Rectal smooth muscle tissue (tissue), 1 donor: ENCODE measurements around the gene ZNF658.
A peak's percentile ranks its signal among the peaks of the same experiment; 100 is the strongest.
"Not testable (repeated sequence)": the region's sequence is repeated elsewhere in the genome, so short reads cannot be mapped to it uniquely, and the experiment has no call there.

Experiments
- H3K27ac ChIP-seq: one replicate; pipeline ENCODE4 v1.7.0; 2013; ENCODE audit warnings: low read depth, low read length, inconsistent platforms
- H3K27me3 ChIP-seq: one replicate; pipeline ENCODE4 v1.7.0; 2013; ENCODE audit warnings: low read length; ENCODE audit not compliant: control insufficient read depth, insufficient read depth
- H3K36me3 ChIP-seq: one replicate; pipeline ENCODE4 v1.7.0; 2013; ENCODE audit warnings: low read length; ENCODE audit not compliant: control insufficient read depth, insufficient read depth
- H3K4me1 ChIP-seq: one replicate; pipeline ENCODE4 v1.7.0; 2013; ENCODE audit warnings: low read length; ENCODE audit not compliant: control insufficient read depth, insufficient read depth
- H3K4me3 ChIP-seq: one replicate; pipeline ENCODE4 v1.7.0; 2013; ENCODE audit warnings: low read length
- H3K9ac ChIP-seq: one replicate; pipeline ENCODE4 v1.7.0; 2013; ENCODE audit warnings: low read length

ZNF658 gene

DNA sequence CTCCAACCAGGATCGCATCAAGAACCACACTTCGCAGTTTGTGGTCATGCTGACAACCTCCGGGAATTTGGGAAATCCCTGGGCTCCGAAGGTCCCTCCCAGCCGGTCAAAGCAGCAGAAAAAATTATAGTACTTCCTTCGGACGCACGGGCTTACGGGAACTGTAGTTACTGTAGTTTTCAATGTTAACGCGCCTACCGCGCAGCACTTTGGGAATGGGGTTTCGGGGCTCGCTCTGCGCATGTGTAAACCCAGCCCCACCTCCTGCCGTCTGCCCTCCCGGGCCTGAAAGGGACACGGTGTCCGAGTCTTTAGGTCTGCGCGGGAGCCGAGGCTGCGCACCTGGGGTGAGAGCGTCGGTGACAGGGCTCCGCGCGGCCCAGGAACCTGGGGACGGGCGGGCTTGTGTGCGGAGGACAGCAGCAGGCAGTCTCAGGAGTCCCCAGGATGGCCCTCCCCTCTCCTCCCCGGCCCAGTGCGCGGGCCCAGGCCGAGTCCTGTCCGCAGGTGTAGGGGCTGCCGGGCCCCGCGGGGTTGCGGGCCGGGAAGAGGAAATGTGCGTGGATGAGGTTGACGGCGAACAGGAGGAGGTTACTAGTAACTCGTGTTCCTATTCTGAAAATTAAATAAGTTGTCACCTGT, at the start of gene ZNF658:
Gene ZNF658, plus strand, starts transcription at position 236 of the 642 bp plus-strand sequence. CDS start 2,837 bp downstream, outside the sequence.
- Histone ChIP-seq H3K27ac (peak within 1 kb of the TSS; percentile 32), H3K4me3 (peak within 1 kb of the TSS; percentile 55)
- not testable (repeated sequence) for H3K9ac ChIP-seq, H3K36me3 ChIP-seq, H3K4me1 ChIP-seq, H3K27me3 ChIP-seq

DNA sequence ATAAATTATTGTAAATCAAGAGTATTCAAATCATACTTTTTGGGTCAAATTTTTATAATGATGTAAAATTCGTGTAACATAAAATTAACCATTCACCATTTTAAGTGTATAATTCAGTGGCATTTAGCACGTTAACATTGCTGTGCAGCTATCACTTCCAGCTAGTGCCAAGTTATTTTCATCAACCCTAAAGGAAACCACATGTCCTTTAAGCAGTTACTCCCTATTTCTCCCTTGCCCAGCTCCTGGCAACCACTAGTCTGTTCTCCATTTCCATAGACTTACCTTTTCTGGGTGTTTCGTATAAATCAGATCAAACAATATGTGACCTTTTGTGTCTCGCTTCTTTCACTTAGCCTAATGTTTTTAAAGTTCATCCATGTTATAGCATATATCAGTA, 38.8 kb upstream of the ZNF658 start:
- not testable (repeated sequence) for H3K9ac ChIP-seq, H3K4me3 ChIP-seq, H3K36me3 ChIP-seq, H3K4me1 ChIP-seq, H3K27ac ChIP-seq, H3K27me3 ChIP-seq

DNA sequence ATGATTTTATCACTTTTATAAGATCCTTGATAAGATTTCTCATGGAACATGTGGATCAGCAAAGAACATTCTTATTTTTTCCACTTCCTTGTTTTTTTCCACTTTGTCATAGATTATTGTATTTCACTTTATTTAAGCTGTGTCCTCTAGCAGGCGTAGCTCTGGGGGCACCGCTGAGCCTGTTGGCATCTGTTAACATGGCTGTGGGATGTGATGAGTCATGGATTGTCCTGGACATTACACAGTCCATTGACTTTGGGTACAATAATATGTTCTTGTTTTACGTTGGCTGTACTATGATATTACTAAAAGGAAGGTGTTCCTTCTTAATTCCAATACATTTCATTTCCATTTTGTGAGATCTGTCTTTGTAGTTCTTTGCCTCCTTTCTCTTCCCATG, 31.9 kb upstream of the ZNF658 start:
- H3K27me3 ChIP-seq, H3K9ac ChIP-seq, H3K4me1 ChIP-seq, H3K27ac ChIP-seq, H3K36me3 ChIP-seq, H3K4me3 ChIP-seq: not testable (repeated sequence)

DNA sequence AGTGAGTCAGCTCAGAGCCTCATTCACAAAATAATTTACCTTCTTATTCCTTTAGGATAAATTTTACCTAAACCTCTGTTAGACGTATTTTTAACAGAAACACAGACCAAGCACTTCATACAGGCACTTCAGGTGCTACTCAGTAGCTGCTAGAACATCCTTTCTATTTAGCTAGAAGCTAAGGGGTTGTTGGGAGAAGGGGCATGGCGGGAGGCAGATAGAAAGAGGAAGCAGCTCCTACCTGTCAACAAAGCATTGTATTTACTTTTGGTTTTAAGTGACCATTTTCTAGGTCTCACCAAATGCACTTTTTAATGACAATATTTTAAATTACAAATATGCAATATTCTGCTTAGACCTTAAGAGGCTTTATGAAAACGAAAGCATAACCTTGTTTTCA, 19.9 kb upstream of the ZNF658 start:
- H3K27ac ChIP-seq, H3K9ac ChIP-seq, H3K36me3 ChIP-seq, H3K4me3 ChIP-seq, H3K27me3 ChIP-seq, H3K4me1 ChIP-seq: not testable (repeated sequence)

DNA sequence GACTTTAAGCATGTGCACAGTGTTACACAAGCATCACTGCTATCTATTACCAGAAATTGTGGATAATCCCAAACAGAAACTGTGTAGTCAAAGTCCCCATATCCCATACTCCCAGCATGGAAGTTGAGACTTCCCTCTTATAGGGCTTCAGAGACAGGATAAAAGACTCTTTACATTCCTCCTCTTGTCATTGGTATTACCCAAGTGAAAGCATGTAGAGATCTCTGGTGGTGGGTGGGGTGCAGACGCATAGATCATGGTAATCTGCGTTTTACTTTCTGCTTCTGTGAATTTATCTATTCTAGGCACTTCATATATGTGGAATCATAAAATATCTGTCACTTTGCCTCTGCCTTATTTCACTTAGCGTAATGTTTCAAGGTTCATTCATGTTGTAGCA, 18.7 kb upstream of the ZNF658 start:
- H3K27ac ChIP-seq, H3K4me1 ChIP-seq, H3K4me3 ChIP-seq, H3K27me3 ChIP-seq, H3K36me3 ChIP-seq, H3K9ac ChIP-seq: not testable (repeated sequence)

DNA sequence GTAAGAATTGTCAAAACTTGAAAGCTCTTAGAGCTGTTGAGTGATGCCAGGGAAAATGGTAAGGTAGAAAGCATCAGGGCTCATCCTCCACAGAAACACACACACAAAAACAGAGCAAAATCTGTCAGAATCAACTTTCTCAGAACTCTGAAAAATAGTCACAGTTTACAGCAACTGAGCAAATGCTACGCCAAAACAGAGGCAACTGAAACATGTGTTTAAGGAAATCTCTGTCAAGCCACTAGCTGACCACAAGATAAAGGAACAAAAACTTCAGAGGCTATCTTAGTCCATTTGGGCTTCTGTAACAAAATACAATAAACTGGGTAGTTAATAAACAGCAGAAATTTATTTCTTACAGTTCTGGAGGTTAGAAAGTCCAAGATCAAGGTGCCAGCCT, 10.2 kb upstream of the ZNF658 start:
- H3K4me1 ChIP-seq, H3K36me3 ChIP-seq, H3K27ac ChIP-seq, H3K27me3 ChIP-seq, H3K4me3 ChIP-seq, H3K9ac ChIP-seq: not testable (repeated sequence)

DNA sequence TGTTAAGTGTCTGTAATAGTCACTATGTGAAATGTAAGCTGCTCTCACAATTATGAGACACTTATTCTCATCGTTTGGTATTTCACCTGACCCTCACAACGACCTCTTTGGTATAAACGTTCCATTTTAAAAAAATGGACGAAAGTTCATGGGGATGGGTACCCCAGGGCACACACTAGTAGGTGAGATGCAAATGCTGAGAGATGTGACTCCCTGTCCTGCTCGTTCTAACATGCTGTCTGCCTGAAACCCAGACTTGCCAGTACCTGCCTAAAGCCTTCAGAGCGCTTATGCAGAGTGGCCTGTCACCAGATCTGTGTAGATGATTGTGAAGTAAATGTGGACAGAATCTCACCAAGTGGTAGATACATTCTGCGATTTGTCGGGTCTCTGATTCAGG, 616 bp downstream of the ZNF658 start:
- not testable (repeated sequence) for H3K27ac ChIP-seq, H3K9ac ChIP-seq, H3K36me3 ChIP-seq, H3K27me3 ChIP-seq, H3K4me1 ChIP-seq
- H3K4me3 ChIP-seq: peak overlapping the region; percentile 55

DNA sequence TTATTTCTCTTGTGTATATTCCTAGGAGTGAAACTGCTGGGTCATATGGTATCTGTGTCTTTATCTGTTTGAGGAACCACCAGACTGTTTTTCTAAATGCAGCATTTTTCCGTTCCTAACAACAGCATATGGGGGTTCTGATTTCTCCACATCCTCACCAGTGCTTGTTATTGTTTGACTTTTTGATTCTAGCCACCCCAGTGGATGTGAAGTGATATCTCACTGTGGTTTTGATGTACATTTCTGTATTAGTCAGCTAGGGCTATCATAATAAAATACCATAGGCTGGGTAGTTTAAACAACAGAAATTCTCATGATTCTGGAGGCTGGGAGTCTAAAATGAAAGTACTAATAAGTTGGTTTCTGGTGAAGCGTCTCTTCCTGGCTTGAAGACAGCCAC, 9.0 kb downstream of the ZNF658 start:
- H3K27ac ChIP-seq, H3K9ac ChIP-seq, H3K4me1 ChIP-seq, H3K27me3 ChIP-seq, H3K4me3 ChIP-seq, H3K36me3 ChIP-seq: not testable (repeated sequence)

DNA sequence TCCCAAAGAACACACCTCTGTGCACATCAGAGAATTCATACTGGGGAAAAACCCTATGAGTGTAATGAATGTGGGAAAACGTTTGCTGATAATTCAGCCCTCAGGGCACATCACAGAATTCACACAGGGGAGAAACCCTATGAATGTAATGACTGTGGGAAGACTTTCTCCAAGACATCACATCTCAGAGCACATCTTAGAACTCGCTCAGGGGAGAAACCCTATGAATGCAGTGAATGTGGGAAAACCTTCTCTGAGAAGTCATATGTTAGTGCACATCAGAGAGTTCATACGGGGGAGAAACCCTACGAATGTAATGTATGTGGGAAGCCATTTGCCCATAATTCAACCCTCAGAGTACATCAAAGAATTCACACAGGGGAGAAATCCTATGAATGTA, 19.5 kb downstream of the ZNF658 start:
- not testable (repeated sequence) for H3K4me3 ChIP-seq, H3K27ac ChIP-seq, H3K4me1 ChIP-seq, H3K27me3 ChIP-seq, H3K9ac ChIP-seq, H3K36me3 ChIP-seq

DNA sequence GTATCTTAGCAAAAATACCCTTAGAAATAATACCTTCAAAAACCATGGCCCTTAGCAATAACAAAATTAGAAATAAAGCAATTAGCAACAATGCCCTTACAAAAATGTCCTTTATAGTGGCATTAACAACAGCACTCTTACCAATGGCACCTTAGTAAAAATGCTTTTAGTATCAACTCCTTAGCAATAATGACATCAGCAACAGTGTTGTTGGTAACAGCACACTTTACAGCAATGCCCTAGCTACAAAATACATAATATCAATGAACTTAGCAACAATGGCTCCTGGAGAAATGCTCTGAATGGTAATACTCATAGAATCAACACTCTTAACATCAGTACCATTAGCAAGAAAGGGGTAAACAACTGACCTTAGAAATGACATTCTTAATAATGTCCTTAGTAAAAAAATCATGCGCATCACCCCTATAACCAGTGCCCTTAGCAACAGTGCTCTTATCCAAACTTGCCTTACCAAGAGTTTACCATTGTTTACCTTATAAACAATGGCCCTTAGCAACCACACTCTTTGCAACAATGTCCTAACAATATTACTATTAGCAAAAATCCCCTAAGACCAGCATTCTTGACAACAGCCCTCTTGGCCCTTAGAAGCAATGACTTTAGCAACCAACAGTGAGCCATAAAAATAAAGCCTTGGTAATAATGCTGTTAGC, 35.8 kb downstream of the ZNF658 start:
- H3K9ac ChIP-seq, H3K27ac ChIP-seq, H3K36me3 ChIP-seq, H3K4me3 ChIP-seq, H3K27me3 ChIP-seq, H3K4me1 ChIP-seq: not testable (repeated sequence)

DNA sequence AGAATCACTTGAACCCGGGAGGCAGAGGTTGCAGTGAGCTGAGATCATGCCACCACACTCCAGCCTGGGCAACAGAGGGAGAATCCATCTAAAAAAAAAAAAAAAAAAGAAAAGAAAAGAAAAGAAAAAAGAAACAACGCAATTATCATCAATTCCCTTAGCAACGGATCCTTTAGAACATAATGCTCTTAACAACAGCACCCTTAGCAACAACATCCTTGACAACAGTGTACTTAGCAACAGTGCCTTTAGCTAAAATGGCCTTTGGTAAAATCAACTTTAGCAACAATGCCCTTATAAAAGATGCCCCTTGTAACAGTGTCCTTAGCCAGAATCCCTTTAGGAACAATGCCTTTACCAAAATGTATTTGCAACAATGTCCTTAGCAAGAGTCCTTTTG, 37.1 kb downstream of the ZNF658 start:
- not testable (repeated sequence) for H3K4me3 ChIP-seq, H3K9ac ChIP-seq, H3K27ac ChIP-seq, H3K36me3 ChIP-seq, H3K4me1 ChIP-seq, H3K27me3 ChIP-seq

DNA sequence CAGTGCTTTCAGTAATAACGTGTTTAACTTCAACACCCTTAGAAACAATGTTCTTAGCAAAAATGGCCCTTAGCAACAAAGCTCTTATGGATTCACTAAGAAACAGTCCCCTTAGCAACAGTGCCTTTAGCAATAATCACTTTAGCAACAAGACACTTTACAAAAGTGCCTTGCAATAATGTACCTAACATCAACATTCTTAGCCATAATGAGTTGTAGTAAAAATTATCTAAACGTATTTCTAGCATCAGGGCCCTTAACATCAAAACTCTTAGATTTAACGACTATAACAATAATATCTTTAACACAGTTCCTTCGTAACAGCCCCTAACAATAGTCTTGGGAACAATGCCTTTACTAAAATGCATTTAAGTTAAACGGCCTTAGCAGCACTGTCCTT, 37.8 kb downstream of the ZNF658 start:
- H3K36me3 ChIP-seq, H3K27me3 ChIP-seq: not testable (repeated sequence)

More for the DNA sequence above, 37.8 kb downstream of the ZNF658 start:
- H3K4me1 ChIP-seq, H3K4me3 ChIP-seq, H3K9ac ChIP-seq: not testable (repeated sequence)
- H3K27ac ChIP-seq: peak overlapping the region; percentile 24
